ENCODE results near the gene CTTNBP2NL. TPM values are rescaled to one million over a fixed set of nuclear protein-coding genes. Genes with fewer than 3 reads are reported as not detected.

The CTTNBP2NL gene
- total RNA-seq, 4 donors from 2014 or later: 44.6 to 64.8 (median 52.4) TPM

GRCh38 chr1:112488141-112488540, 92.1 kb downstream of the CTTNBP2NL start:
- in situ Hi-C loops (cut with MboI; ENCODE audit: low pct_ligation_motif_present in 1 of 4, low pct_unique_long_range_greater_than_20kb in 1 of 4, low sequenced_read_pairs in 3 of 4) (no loop called here), intact Hi-C loops (cut with DNase I; ENCODE audit: low total_unique reads) (no loop called here)
- no peak for DNase-seq
- H3K27me3 ChIP-seq: no peaks in the 10 kb centered on the region
- no peaks in the 10 kb centered on the region for H3K36me3 ChIP-seq
- no peaks in the 10 kb centered on the region for H3K9me3 ChIP-seq
- no peak overlapping the region for H3K27ac ChIP-seq
- H3K4me1 ChIP-seq: peaks cover 0 to 12% (median 2%) of the 10 kb centered on the region in 4 donors
- WGBS, 2 donors (ENCODE audit: low coverage in 1 of 2): 80 to 89% methylated on average over 4 to 5 of the region's 5 CpGs
- TF ChIP-seq EP300 (IDR thresholded peaks at IDR 0.05; ENCODE audit: low read depth) (no peak), POLR2A (IDR thresholded peaks at IDR 0.05) (no peak), POLR2AphosphoS5 (IDR thresholded peaks at IDR 0.05) (no peak)
- TF ChIP-seq, protein P1, sequence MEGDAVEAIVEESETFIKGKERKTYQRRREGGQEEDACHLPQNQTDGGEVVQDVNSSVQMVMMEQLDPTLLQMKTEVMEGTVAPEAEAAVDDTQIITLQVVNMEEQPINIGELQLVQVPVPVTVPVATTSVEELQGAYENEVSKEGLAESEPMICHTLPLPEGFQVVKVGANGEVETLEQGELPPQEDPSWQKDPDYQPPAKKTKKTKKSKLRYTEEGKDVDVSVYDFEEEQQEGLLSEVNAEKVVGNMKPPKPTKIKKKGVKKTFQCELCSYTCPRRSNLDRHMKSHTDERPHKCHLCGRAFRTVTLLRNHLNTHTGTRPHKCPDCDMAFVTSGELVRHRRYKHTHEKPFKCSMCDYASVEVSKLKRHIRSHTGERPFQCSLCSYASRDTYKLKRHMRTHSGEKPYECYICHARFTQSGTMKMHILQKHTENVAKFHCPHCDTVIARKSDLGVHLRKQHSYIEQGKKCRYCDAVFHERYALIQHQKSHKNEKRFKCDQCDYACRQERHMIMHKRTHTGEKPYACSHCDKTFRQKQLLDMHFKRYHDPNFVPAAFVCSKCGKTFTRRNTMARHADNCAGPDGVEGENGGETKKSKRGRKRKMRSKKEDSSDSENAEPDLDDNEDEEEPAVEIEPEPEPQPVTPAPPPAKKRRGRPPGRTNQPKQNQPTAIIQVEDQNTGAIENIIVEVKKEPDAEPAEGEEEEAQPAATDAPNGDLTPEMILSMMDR (IDR thresholded peaks at IDR 0.05): no peak
- H3K4me3 ChIP-seq: no peak overlapping the region

- no peak overlapping the region for H3K4me3 ChIP-seq
- 60 to 81% methylated on average over 1 of the region's 1 CpG for WGBS, 2 donors (ENCODE audit: low coverage in 1 of 2)
- H3K4me1 ChIP-seq: peaks cover 0 to 12% (median 2%) of the 10 kb centered on the region in 4 donors
- TF ChIP-seq, protein P1 (IDR thresholded peaks at IDR 0.05): no peak
- TF ChIP-seq POLR2A (IDR thresholded peaks at IDR 0.05): no peak
- no peak for TF ChIP-seq EP300 (IDR thresholded peaks at IDR 0.05; ENCODE audit: low read depth)
- no peak for TF ChIP-seq POLR2AphosphoS5 (IDR thresholded peaks at IDR 0.05)
- intact Hi-C loops (cut with DNase I; ENCODE audit: low total_unique reads) (no loop called here), in situ Hi-C loops (cut with MboI; ENCODE audit: low pct_ligation_motif_present in 1 of 4, low pct_unique_long_range_greater_than_20kb in 1 of 4, low sequenced_read_pairs in 3 of 4) (no loop called here)
- H3K36me3 ChIP-seq: no peaks in the 10 kb centered on the region
- H3K27me3 ChIP-seq: no peaks in the 10 kb centered on the region
- H3K27ac ChIP-seq: no peak overlapping the region
- H3K9me3 ChIP-seq: no peaks in the 10 kb centered on the region
- no peak for DNase-seq
Measured at GRCh38 chr1:112492076-112492475, 96.1 kb downstream of the CTTNBP2NL start.

DNA sequence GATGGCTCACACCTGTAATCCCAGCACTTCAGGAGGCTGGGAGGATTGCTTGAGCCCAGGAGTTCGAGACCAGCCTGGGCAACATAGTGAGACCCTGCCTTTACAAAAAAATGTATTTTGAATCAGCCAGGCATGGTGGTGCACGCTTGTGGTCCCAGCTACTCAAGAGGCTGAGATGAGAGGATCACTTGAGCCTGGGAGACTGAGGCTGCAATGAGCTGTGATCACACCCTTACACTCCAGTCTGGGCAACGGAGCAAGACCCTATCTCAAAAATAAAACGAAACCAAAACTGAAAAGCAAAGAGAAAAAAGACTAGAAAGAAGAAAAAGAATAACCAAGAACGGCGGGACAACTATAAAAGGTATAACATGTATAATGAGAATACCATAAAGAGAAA, 97.3 kb downstream of the CTTNBP2NL start:
- Histone ChIP-seq H3K27me3 (no peaks in the 10 kb centered on the region), H3K36me3 (no peaks in the 10 kb centered on the region), H3K4me1 (peaks cover 0 to 12% (median 2%) of the 10 kb centered on the region in 4 donors), H3K4me3 (no peak overlapping the region), H3K9me3 (no peaks in the 10 kb centered on the region), H3K27ac (no peak overlapping the region)
- TF ChIP-seq POLR2A (IDR thresholded peaks at IDR 0.05): no peak
- TF ChIP-seq POLR2AphosphoS5 (IDR thresholded peaks at IDR 0.05): no peak
- no peak for TF ChIP-seq EP300 (IDR thresholded peaks at IDR 0.05; ENCODE audit: low read depth)
- TF ChIP-seq, protein P1 (IDR thresholded peaks at IDR 0.05): no peak
- intact Hi-C loops (cut with DNase I; ENCODE audit: low total_unique reads) (no loop called here), in situ Hi-C loops (cut with MboI; ENCODE audit: low pct_ligation_motif_present in 1 of 4, low pct_unique_long_range_greater_than_20kb in 1 of 4, low sequenced_read_pairs in 3 of 4) (no loop called here)
- 69 to 79% methylated on average over 6 of the region's 6 CpGs for WGBS, 2 donors (ENCODE audit: low coverage in 1 of 2)
- no peak for DNase-seq

DNA sequence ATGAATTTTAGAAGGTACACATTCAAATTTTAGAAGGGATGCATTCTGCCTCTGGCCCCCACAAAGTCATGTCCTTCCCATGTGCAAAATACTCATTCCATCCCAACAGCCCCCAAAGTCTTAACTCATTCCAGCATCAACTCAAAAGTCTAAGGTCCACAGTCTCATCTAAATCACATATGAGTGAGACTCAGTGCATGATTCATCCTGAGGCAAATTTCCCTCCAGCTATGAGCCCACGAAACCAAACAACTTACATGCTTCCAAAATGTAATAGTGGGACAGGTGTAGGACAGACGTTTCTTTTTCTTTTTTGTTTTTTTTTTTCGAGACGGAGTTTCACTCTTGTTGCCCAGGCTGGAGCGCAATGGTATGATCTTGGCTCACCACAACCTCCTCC, 100.3 kb downstream of the CTTNBP2NL start:
- no peak for DNase-seq
- H3K27me3 ChIP-seq: peaks cover 7% of the 10 kb centered on the region
- WGBS, 2 donors (ENCODE audit: low coverage in 1 of 2): 82 to 88% methylated on average over 5 of the region's 5 CpGs
- intact Hi-C loops (cut with DNase I; ENCODE audit: low total_unique reads) (no loop called here), in situ Hi-C loops (cut with MboI; ENCODE audit: low pct_ligation_motif_present in 1 of 4, low pct_unique_long_range_greater_than_20kb in 1 of 4, low sequenced_read_pairs in 3 of 4) (no loop called here)
- H3K9me3 ChIP-seq: no peaks in the 10 kb centered on the region
- H3K27ac ChIP-seq: no peak overlapping the region
- peaks cover 0 to 2% (median under 1%) of the 10 kb centered on the region in 4 donors for H3K4me1 ChIP-seq
- H3K36me3 ChIP-seq: no peaks in the 10 kb centered on the region
- H3K4me3 ChIP-seq: no peak overlapping the region
- TF ChIP-seq, protein P1 (IDR thresholded peaks at IDR 0.05): no peak
- no peak for TF ChIP-seq POLR2AphosphoS5 (IDR thresholded peaks at IDR 0.05)
- TF ChIP-seq POLR2A (IDR thresholded peaks at IDR 0.05): no peak
- no peak for TF ChIP-seq EP300 (IDR thresholded peaks at IDR 0.05; ENCODE audit: low read depth)
